Activated naive CD4-positive, alpha-beta T cell treated with anti-CD3 and anti-CD28 coated beads, Interleukin-2, amount 50 U/mL, for 24 hours (primary cell): ENCODE results near the gene ZBTB47.
A peak's percentile ranks its signal among the peaks of the same experiment; 100 is the strongest.

Experiments
- H3K27ac Mint-ChIP-seq: one replicate; pipeline ENCODE4 v1.8.0; 2021; ENCODE audit warnings: mild to moderate bottlenecking, mixed read lengths
- H3K27me3 Mint-ChIP-seq: one replicate; pipeline ENCODE4 v1.8.0; 2021; ENCODE audit warnings: mixed read lengths
- H3K36me3 Mint-ChIP-seq: one replicate; pipeline ENCODE4 v1.8.0; 2021; ENCODE audit warnings: mixed read lengths
- H3K4me1 Mint-ChIP-seq: one replicate; pipeline ENCODE4 v1.8.0; 2021; ENCODE audit warnings: mixed read lengths
- H3K4me3 Mint-ChIP-seq: one replicate; pipeline ENCODE4 v1.8.0; 2021; ENCODE audit warnings: mild to moderate bottlenecking, mixed read lengths
- H3K9me3 Mint-ChIP-seq: one replicate; pipeline ENCODE4 v1.8.0; 2021; ENCODE audit warnings: mixed read lengths

The ZBTB47 gene

DNA sequence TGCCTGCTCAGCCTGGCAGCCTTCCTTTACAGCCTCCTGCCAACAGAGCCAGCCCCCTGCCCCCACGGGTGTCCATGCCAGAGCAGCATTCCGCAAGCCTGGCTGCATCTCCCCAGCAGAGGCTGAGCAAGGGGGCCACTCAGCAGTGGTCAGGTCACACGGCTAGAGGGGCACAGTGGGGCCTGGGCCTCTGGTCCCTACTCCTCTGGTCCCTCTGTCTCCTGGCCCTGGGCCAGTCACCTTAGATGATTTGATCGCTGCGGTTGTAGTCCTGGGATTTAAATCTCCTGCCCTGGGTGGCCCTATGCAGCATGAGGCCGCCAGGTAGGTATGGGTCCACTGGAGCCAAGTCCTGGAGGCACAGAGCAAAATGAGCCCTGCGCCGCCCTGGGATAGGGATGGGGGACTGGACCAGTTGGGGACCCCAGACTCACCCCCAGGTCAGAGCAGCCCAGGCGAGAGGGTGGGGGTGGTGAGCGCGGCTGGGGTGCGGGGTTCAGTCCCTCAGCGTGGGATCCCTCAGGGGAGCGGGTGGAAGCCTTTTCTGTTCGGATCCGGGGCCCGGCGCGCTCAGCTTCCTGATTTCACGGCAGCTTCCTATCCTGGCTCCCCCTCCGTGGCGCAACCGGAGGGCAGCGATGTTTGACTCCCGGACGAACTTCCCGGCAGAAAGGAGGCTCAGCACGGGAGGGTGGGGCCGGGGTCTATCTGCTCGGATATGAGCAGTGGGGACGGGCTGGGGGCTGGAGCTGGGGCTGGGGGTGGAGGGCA is at the start of gene ZBTB47:
ZBTB47 (plus strand) TSS at position 138 of the 771 bp plus-strand sequence. CDS start 4,659 bp downstream, outside the sequence.
- H3K9me3 Mint-ChIP-seq = no peaks in the 10 kb centered on the region
- H3K27me3 Mint-ChIP-seq = no peaks in the 10 kb centered on the region
- peaks cover 3% of the 10 kb centered on the region for H3K36me3 Mint-ChIP-seq
- peak within 1 kb of the TSS; percentile 82 for H3K4me3 Mint-ChIP-seq
- peak within 1 kb of the TSS; percentile 5 for H3K27ac Mint-ChIP-seq
- peaks cover 8% of the 10 kb centered on the region for H3K4me1 Mint-ChIP-seq

DNA sequence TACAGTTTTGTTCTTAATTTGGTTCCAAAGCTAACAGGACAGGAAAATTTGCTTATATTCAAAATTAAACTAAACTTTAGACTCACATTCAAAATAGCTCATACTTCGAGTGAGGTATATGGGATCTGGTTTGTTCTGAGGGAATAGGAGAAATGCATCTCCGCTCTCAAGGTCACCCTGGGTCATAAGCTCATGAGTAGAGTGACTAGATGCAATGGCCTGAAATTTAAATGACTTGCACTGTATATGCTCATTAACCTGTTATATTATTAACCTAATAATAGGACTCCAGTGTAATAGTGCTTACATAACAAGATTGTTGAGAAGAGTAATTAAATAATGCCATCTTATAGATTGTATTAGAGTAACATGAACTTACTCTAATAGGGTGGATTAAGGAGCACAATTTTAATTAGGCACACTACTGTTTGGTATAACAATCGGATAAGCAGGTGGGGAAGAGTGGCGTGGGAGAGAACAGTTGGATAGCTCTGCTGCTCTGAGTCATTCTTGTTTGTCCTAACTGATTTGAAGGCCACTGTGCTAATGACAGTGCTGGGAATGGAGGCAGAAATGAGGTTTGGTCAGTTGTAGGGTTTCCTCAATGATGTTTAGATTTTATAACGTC is 47.8 kb upstream of the ZBTB47 start:
- Mint-ChIP-seq H3K36me3 (peaks cover 27% of the 10 kb centered on the region), H3K27ac (no peak overlapping the region), H3K9me3 (no peaks in the 10 kb centered on the region), H3K4me3 (no peak overlapping the region), H3K4me1 (peaks cover 71% of the 10 kb centered on the region), H3K27me3 (no peaks in the 10 kb centered on the region)

DNA sequence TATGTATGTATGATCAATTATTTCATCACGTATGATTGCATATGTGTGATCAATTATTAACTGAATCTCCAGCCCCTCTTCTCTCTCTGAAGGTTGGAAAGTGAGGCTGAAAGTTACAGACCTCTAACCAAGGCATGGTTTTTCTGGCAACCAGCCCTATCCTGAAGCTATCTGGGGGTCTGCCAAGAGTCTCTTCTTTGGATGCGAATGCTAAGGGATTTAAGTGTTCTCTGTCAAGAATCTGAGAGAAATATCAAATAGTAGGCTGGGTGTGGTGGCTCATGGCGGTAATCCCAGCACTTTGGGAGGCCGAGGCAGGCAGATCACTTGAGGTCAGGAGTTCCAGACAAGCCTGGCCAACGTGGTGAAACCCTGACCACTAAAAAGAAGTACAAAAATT is 44.9 kb upstream of the ZBTB47 start:
- H3K27me3 Mint-ChIP-seq = no peaks in the 10 kb centered on the region
- H3K36me3 Mint-ChIP-seq = peaks cover 24% of the 10 kb centered on the region
- no peak overlapping the region for H3K4me3 Mint-ChIP-seq
- H3K9me3 Mint-ChIP-seq = no peaks in the 10 kb centered on the region
- peak overlapping the region; percentile 89 for H3K27ac Mint-ChIP-seq
- peaks cover 88% of the 10 kb centered on the region for H3K4me1 Mint-ChIP-seq

DNA sequence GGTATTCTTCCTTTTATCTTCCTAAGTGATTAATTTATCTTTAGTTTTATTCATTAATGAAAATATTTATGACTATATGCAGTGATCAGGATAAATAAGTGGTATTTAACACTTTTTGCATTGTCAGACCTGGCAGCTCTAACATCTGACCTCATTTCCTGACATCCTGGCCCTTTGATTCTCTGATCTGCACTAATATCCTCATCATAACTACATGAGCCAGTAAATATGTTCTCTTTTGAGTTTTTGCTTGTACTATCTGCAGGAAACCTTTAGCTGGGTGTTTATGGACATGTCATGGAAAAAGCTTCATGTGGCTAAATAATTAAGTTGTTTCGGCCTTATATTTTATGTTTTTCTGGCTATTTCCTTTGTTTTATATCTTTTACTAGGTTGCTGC is 42.5 kb upstream of the ZBTB47 start:
- Mint-ChIP-seq H3K27me3 (no peaks in the 10 kb centered on the region), H3K27ac (peak overlapping the region; percentile 23), H3K9me3 (no peaks in the 10 kb centered on the region), H3K36me3 (peaks cover 17% of the 10 kb centered on the region), H3K4me3 (no peak overlapping the region), H3K4me1 (peaks cover 83% of the 10 kb centered on the region)

DNA sequence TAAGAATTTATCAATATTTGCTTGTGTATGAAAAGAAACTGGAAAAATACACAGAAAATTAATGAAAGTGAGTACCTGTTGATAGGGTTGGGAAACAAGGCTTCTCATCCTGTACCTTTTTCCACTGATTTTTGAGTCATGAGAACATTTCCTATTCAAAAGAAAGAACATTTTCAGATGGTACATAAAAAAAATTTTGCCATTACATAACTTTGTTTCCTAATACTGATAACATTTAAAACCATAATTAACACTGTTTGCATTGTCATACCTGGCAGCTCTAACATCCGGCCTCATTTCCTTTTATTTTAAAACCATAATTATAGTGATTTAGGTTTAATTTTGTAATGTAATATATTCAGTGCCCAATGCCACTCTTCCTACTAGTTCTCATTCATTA is 41.3 kb upstream of the ZBTB47 start:
- Mint-ChIP-seq H3K27ac (peak overlapping the region; percentile 35), H3K4me1 (peaks cover 84% of the 10 kb centered on the region)

DNA sequence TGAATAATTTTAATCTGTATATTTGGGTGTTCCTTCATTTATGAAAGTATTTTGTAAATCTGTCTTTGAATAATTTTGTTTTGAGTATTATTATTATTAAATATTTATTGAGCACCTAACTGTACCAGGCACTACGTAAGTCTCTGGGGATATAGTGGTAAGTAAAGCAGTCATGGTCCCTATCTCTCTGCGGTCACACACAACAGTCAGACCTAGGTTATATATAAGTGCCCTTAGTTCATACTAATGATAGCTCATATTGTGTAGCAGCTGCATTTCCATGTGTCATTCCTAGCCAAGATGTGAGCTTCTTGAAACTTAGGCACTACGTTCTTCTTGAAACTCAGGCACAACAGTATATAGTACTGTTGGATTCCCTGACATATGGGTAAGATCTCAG is 40.6 kb upstream of the ZBTB47 start:
- peak overlapping the region; percentile 27 for H3K27ac Mint-ChIP-seq
- H3K4me3 Mint-ChIP-seq = no peak overlapping the region
- peaks cover 79% of the 10 kb centered on the region for H3K4me1 Mint-ChIP-seq
- H3K9me3 Mint-ChIP-seq = no peaks in the 10 kb centered on the region
- no peaks in the 10 kb centered on the region for H3K27me3 Mint-ChIP-seq
- H3K36me3 Mint-ChIP-seq = peaks cover 14% of the 10 kb centered on the region

More for the DNA sequence above, 41.3 kb upstream of the ZBTB47 start:
- peaks cover 18% of the 10 kb centered on the region for H3K36me3 Mint-ChIP-seq
- no peaks in the 10 kb centered on the region for H3K27me3 Mint-ChIP-seq
- H3K9me3 Mint-ChIP-seq = no peaks in the 10 kb centered on the region
- H3K4me3 Mint-ChIP-seq = no peak overlapping the region

DNA sequence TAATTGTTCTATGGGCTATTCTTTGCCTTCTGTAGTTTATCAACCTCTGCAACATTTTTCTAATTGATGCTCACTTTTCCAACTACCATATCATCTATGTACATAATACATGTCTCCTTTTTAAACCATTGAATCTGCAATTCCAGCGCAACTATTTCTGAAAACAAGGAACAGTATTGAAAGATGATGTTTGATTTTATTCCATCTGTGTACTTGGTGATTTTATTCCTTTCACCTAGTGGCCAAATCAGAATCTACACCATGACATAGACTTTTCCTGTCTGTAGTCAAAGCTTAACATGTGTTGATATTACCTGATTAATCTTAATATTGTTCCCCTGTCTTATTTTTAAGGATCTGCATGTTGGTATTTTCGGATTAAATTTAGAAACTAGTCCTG is 40.0 kb upstream of the ZBTB47 start:
- Mint-ChIP-seq H3K9me3 (no peaks in the 10 kb centered on the region), H3K4me3 (peak overlapping the region; percentile 1), H3K4me1 (peaks cover 78% of the 10 kb centered on the region), H3K36me3 (peaks cover 14% of the 10 kb centered on the region), H3K27ac (peak overlapping the region; percentile 27), H3K27me3 (no peaks in the 10 kb centered on the region)

DNA sequence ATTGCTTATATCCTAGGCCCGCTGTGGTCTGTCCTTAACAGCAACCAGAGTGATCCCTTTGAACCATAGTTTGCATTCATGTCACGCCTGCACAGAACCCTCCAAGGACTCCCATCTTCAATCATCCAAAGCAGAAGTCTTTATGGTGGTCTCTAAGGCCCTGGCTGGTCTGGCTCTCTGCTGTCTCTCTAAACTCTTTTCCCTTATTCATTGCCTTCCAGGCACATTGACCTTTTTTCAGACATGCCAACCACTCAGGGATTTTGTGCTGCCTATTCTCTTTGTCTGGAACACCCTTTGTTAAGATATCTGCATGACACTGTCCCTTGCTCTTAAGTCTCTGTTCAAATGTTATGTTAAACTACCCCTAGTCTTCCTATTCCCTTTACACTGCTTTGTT is 21.9 kb upstream of the ZBTB47 start:
- Mint-ChIP-seq H3K9me3 (no peaks in the 10 kb centered on the region), H3K27me3 (no peaks in the 10 kb centered on the region), H3K4me3 (no peak overlapping the region), H3K4me1 (peaks cover 19% of the 10 kb centered on the region), H3K27ac (peak overlapping the region; percentile 26), H3K36me3 (peaks cover 15% of the 10 kb centered on the region)

DNA sequence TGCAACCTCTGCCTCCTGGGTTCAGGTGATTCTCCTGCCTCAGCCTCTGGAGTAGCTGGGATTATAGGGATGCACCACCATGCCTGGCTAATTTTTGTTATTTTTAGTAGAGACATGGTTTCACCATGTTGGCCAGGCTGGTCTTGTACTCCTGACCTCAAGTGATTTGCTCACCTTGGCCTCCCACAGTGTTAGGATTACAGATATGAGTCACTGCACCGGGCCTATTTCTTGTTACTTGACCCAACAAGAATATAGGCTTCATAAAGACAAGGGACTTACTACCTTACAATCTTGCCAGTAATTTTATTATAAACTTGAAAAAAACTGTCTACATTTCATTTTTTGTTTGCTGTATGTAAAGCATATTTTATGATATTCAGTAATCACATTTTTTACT is 21.4 kb upstream of the ZBTB47 start:
- Mint-ChIP-seq H3K27ac (no peak overlapping the region), H3K9me3 (no peaks in the 10 kb centered on the region), H3K4me1 (peaks cover 17% of the 10 kb centered on the region), H3K4me3 (no peak overlapping the region), H3K36me3 (peaks cover 15% of the 10 kb centered on the region), H3K27me3 (no peaks in the 10 kb centered on the region)

DNA sequence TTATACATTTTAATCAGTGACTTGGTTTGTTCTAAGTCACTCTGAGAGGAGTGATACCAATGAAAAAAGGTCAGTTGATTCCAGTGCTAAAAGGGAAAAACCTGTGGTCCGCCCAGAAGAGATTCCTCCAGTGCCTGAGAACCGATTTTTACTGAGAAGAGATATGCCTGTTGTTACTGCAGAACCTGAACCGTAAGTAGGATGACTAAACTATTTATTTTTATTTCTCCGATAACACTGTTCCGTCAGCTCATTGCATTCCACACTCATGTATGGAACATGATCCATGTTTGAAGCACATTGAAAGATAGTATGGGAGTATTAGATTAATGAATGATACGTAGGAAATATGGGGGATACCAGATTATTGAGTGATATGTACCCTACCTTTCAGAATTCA is 20.0 kb upstream of the ZBTB47 start:
- Mint-ChIP-seq H3K36me3 (peaks cover 15% of the 10 kb centered on the region), H3K27ac (peak overlapping the region; percentile 53), H3K4me1 (peaks cover 14% of the 10 kb centered on the region), H3K9me3 (no peaks in the 10 kb centered on the region), H3K27me3 (no peaks in the 10 kb centered on the region), H3K4me3 (no peak overlapping the region)

DNA sequence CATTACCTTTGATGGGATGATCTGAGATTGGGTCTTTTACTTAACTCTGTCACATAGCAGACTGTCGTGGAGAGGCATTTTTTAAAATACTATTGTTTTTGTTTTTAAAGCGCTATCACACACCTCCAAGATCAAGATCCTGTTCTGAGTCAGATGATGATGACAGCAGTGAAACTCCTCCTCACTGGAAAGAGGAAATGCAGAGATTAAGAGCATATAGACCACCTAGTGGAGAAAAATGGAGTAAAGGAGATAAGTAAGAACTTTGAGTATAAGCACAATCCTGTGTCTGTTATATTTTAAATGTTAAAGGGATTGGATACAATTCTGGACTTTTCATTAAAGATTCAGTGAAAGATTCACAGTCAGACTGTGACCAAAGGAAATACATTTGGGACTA is 18.4 kb upstream of the ZBTB47 start:
- H3K27me3 Mint-ChIP-seq = no peaks in the 10 kb centered on the region
- H3K4me1 Mint-ChIP-seq = peaks cover 9% of the 10 kb centered on the region
- H3K4me3 Mint-ChIP-seq = no peak overlapping the region
- H3K27ac Mint-ChIP-seq = peak overlapping the region; percentile 76
- H3K36me3 Mint-ChIP-seq = peaks cover 15% of the 10 kb centered on the region
- no peaks in the 10 kb centered on the region for H3K9me3 Mint-ChIP-seq

DNA sequence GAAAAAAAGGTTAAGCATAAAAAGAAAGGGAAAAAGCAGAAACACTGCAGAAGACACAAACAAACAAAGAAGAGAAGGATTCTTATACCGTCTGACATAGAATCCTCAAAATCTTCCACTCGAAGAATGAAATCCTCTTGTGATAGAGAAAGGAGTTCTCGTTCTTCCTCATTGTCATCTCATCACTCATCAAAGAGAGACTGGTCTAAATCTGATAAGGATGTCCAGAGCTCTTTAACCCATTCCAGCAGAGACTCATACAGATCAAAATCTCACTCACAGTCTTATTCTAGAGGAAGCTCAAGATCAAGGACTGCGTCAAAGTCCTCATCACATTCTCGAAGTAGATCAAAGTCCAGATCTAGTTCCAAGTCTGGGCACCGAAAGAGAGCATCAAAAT is 16.5 kb upstream of the ZBTB47 start:
- Mint-ChIP-seq H3K36me3 (peaks cover 14% of the 10 kb centered on the region), H3K9me3 (no peaks in the 10 kb centered on the region), H3K4me3 (no peak overlapping the region), H3K27me3 (no peaks in the 10 kb centered on the region), H3K27ac (no peak overlapping the region), H3K4me1 (peaks cover 20% of the 10 kb centered on the region)

DNA sequence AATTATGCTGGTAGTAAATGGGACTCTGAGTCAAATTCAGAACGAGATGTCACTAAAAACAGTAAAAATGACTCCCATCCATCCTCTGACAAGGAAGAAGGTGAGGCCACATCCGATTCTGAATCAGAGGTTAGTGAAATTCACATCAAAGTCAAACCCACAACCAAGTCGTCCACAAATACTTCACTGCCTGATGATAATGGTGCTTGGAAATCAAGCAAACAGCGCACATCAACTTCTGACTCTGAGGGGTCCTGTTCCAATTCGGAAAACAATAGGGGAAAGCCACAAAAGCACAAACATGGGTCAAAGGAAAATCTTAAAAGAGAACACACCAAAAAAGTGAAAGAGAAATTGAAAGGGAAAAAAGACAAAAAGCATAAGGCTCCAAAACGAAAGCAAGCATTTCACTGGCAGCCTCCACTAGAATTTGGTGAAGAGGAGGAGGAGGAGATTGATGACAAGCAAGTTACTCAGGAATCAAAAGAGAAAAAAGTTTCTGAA is 15.1 kb upstream of the ZBTB47 start:
- peaks cover 19% of the 10 kb centered on the region for H3K36me3 Mint-ChIP-seq
- H3K27ac Mint-ChIP-seq = no peak overlapping the region
- H3K4me3 Mint-ChIP-seq = no peak overlapping the region
- H3K4me1 Mint-ChIP-seq = peaks cover 24% of the 10 kb centered on the region
- H3K27me3 Mint-ChIP-seq = no peaks in the 10 kb centered on the region
- H3K9me3 Mint-ChIP-seq = no peaks in the 10 kb centered on the region

DNA sequence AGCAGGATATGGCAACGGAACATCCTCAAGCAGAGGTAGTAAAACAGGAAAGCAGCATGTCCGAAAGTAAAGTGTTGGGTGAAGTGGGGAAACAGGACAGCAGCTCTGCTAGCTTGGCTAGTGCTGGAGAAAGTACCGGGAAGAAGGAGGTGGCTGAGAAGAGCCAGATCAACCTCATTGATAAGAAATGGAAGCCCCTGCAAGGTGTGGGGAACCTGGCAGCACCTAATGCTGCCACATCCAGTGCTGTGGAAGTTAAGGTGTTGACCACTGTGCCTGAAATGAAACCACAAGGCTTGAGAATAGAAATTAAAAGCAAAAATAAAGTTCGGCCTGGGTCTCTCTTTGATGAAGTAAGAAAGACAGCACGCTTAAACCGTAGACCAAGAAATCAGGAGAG is 14.3 kb upstream of the ZBTB47 start:
- H3K27me3 Mint-ChIP-seq = no peaks in the 10 kb centered on the region
- peaks cover 20% of the 10 kb centered on the region for H3K4me1 Mint-ChIP-seq
- H3K27ac Mint-ChIP-seq = no peak overlapping the region
- H3K9me3 Mint-ChIP-seq = no peaks in the 10 kb centered on the region
- H3K4me3 Mint-ChIP-seq = no peak overlapping the region
- peaks cover 18% of the 10 kb centered on the region for H3K36me3 Mint-ChIP-seq

DNA sequence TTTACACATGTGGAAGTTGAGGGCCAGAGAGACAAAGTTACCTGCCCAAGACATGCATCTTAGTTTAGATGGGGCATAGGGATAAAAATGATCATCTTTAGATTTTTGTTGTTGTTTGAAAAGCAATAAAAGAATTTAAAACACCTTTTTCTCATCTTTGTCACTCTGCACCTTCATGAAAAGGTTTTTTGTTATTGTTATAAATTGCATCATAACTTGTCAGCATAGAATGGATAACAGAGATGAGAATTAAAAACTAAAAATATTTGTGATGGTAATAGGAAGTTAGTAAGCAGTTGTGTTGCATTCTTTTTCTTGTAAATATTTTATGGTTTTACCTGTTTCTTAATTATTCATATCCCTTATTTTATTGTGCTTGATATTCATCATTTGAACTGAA is 13.4 kb upstream of the ZBTB47 start:
- Mint-ChIP-seq H3K36me3 (peaks cover 19% of the 10 kb centered on the region), H3K27me3 (no peaks in the 10 kb centered on the region), H3K9me3 (no peaks in the 10 kb centered on the region), H3K27ac (no peak overlapping the region), H3K4me3 (no peak overlapping the region), H3K4me1 (peaks cover 18% of the 10 kb centered on the region)

DNA sequence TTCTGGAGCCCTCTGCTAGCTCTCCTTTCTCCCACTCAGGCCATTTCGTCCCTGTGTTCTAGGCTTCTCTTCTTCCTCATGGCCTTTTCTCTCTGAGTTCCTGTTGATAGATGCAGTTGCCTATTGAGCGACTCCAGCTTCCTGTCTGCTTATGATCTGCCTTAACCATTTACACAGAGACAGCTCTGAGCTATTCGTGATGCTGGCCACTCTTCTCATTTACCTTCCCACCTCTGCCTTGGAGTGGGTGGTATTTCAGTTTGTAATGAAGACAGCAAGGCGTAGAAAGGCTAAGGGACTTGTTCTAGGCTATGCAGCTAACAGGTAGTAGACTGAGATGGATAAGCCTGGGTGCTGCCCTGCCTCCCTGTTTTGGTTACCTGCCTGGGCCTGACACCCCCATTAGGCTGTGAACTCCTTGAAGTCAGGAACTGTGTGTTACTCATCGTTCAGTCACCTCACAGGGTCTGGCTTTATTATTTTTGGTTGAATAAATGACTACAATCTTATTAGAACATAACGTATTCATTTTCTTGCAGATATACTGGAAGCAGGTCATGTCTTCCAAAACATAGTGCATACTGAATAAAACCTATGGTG is 12.6 kb upstream of the ZBTB47 start:
- H3K9me3 Mint-ChIP-seq = no peaks in the 10 kb centered on the region
- no peaks in the 10 kb centered on the region for H3K27me3 Mint-ChIP-seq
- H3K4me3 Mint-ChIP-seq = peak overlapping the region; percentile 73
- H3K36me3 Mint-ChIP-seq = peaks cover 18% of the 10 kb centered on the region
- H3K4me1 Mint-ChIP-seq = peaks cover 15% of the 10 kb centered on the region
- no peak overlapping the region for H3K27ac Mint-ChIP-seq
